Nephron (organoid): ENCODE data around the gene PGS1.

Experiments used
- H3K27ac Mint-ChIP-seq, 3 experiments: 2 replicates each; pipeline ENCODE4 v1.8.0; 2020; ENCODE audit warnings: mixed read lengths in 3 of 3, mild to moderate bottlenecking in 2 of 3, moderate library complexity in 1 of 3
- H3K27me3 Mint-ChIP-seq: 2 replicates; pipeline ENCODE4 v1.8.0; 2021; ENCODE audit warnings: low read depth, mild to moderate bottlenecking, moderate library complexity, mixed read lengths
- H3K36me3 Mint-ChIP-seq: 2 replicates; pipeline ENCODE4 v1.8.0; 2020; ENCODE audit warnings: low read depth, mixed read lengths
- H3K4me1 Mint-ChIP-seq: 2 replicates; pipeline ENCODE4 v1.8.0; 2020; ENCODE audit warnings: mixed read lengths
- H3K4me3 Mint-ChIP-seq, 3 experiments: 2 replicates each; pipeline ENCODE4 v1.8.0; 2020; ENCODE audit warnings: mild to moderate bottlenecking in 3 of 3, mixed read lengths in 3 of 3, moderate library complexity in 2 of 3
- H3K9me3 Mint-ChIP-seq: 2 replicates; pipeline ENCODE4 v1.8.0; 2020; ENCODE audit warnings: mixed read lengths
- CTCF ChIP-seq, 3 experiments: fragments of 200-600 bp; sonication (generic); IDR thresholded peaks; one replicate each; pipeline ENCODE4 v1.5.0; 2021; ENCODE audit warnings: antibody characterized with exemption in 3 of 3; ENCODE audit not compliant: unreplicated experiment in 3 of 3

The PGS1 gene

GRCh38 chr17:78369791-78370381 lies 8.6 kb upstream of the PGS1 start:
- Mint-ChIP-seq H3K27ac (no peak overlapping the region), H3K36me3 (no peaks in the 10 kb centered on the region), H3K9me3 (no peaks in the 10 kb centered on the region), H3K4me1 (peaks cover 35% of the 10 kb centered on the region), H3K4me3 (no peak overlapping the region), H3K27me3 (peaks cover 4% of the 10 kb centered on the region)
- no peak for TF ChIP-seq CTCF (IDR thresholded peaks at IDR 0.05; ENCODE audit: unreplicated experiment in 3 of 3)

DNA sequence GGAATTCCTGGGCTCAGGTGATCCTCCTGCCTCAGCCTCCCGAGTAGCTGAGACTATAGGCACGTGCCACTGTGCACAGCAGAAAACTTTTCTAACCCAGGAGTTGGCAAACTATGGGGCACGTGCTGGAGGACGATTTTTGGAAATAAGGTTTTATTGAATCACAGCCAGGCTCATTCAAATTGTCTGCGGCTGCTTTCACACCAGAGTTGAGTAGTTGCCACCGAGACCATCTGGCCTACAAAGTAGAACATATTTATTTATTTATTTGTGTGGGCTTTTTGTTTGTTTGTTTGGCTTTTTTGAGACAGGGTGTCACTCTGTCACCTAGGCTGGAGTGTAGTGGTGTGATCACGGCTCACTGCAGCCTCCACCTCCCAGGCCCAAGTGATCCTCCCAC lies 7.4 kb upstream of the PGS1 start:
- Mint-ChIP-seq H3K9me3 (no peaks in the 10 kb centered on the region), H3K4me1 (peaks cover 37% of the 10 kb centered on the region), H3K27ac (no peak overlapping the region), H3K4me3 (no peak overlapping the region), H3K27me3 (peaks cover 1% of the 10 kb centered on the region), H3K36me3 (no peaks in the 10 kb centered on the region)
- TF ChIP-seq CTCF (IDR thresholded peaks at IDR 0.05; ENCODE audit: unreplicated experiment in 3 of 3) = no peak

GRCh38 chr17:78372841-78373240 lies 5.6 kb upstream of the PGS1 start:
- peak overlapping the region; percentile 53 to 75 (median 65) for H3K27ac Mint-ChIP-seq
- H3K9me3 Mint-ChIP-seq = no peaks in the 10 kb centered on the region
- peak overlapping the region in 1 of 3 experiments; percentile 30 for H3K4me3 Mint-ChIP-seq
- no peaks in the 10 kb centered on the region for H3K36me3 Mint-ChIP-seq
- TF ChIP-seq CTCF (IDR thresholded peaks at IDR 0.05; ENCODE audit: unreplicated experiment in 3 of 3) = no peak
- H3K4me1 Mint-ChIP-seq = peaks cover 31% of the 10 kb centered on the region
- no peaks in the 10 kb centered on the region for H3K27me3 Mint-ChIP-seq

- peak overlapping the region; percentile 71 to 89 (median 88) for H3K27ac Mint-ChIP-seq
- H3K9me3 Mint-ChIP-seq = no peaks in the 10 kb centered on the region
- TF ChIP-seq CTCF (IDR thresholded peaks at IDR 0.05; ENCODE audit: unreplicated experiment in 3 of 3) = no peak
- no peaks in the 10 kb centered on the region for H3K27me3 Mint-ChIP-seq
- peak overlapping the region in 1 of 3 experiments; percentile 63 for H3K4me3 Mint-ChIP-seq
- H3K36me3 Mint-ChIP-seq = no peaks in the 10 kb centered on the region
- peaks cover 36% of the 10 kb centered on the region for H3K4me1 Mint-ChIP-seq
These were observed 4.3 kb upstream of the PGS1 start for GRCh38 chr17:78374189-78374588.

- peaks cover 38% of the 10 kb centered on the region for H3K4me1 Mint-ChIP-seq
- H3K27ac Mint-ChIP-seq = peak overlapping the region; percentile 71 to 89 (median 88)
- H3K36me3 Mint-ChIP-seq = no peaks in the 10 kb centered on the region
- H3K27me3 Mint-ChIP-seq = no peaks in the 10 kb centered on the region
- H3K4me3 Mint-ChIP-seq = peak overlapping the region; percentile 46 to 63 (median 54)
- no peaks in the 10 kb centered on the region for H3K9me3 Mint-ChIP-seq
- no peak for TF ChIP-seq CTCF (IDR thresholded peaks at IDR 0.05; ENCODE audit: unreplicated experiment in 3 of 3)
These were observed 3.7 kb upstream of the PGS1 start for GRCh38 chr17:78374631-78375274.
